Panc1 (cell line): ENCODE data around the gene ARL4A. TPM values are rescaled to one million over a fixed set of nuclear protein-coding genes. Genes with fewer than 3 reads are reported as not detected.

Experiments
- ATAC-seq: fragments of 200-7000 bp; cut with Tn5 transposase; 2 replicates; pipeline ENCODE4 v1.9.1; 2020; ENCODE audit warnings: mild to moderate bottlenecking, moderate library complexity
- BruUV-seq: library from RNA; stranded (reverse); fragments of 400-500 nt; replicated peaks from 2 replicates; lab custom pipeline; 2021; lab: Mats Ljungman, UMichigan
- CTCF ChIA-PET: fragments of 300-600 bp; sonication (Branson Sonifier 250); formaldehyde crosslinking; loops from one replicate; lab custom pipeline; 2022; ENCODE audit warnings: antibody characterized with exemption; lab: Charles Lee
- POLR2A ChIA-PET: fragments of 300-600 bp; sonication (Branson Sonifier 250); formaldehyde crosslinking; loops from one replicate; lab custom pipeline; 2022; ENCODE audit warnings: antibody characterized with exemption; lab: Charles Lee
- DNase-seq: peaks from one replicate; pipeline ENCODE4 v3.0.0-alpha.2; 2010; ENCODE audit warnings: low read depth, low spot score
- H3K27ac ChIP-seq: 2 replicates; pipeline ENCODE4 v1.5.1; 2011; ENCODE audit warnings: mild to moderate bottlenecking, low read length, inconsistent platforms
- H3K27me3 ChIP-seq: fragments of 200-500 bp; sonication (Bioruptor generic); 2 replicates; pipeline ENCODE4 v1.6.0; 2014; ENCODE audit warnings: low read length, inconsistent platforms; ENCODE audit not compliant: control insufficient read depth, insufficient read depth
- H3K36me3 ChIP-seq: fragments of 200-500 bp; sonication (Bioruptor generic); 2 replicates; pipeline ENCODE4 v1.5.1; 2014; ENCODE audit warnings: inconsistent platforms, mild to moderate bottlenecking, low read length, moderate library complexity; ENCODE audit not compliant: control insufficient read depth, insufficient read depth
- H3K4me1 ChIP-seq: 2 replicates; pipeline ENCODE4 v1.5.1; 2011; ENCODE audit warnings: inconsistent platforms, mild to moderate bottlenecking, low read length, moderate library complexity; ENCODE audit not compliant: control insufficient read depth, insufficient read depth
- H3K4me3 ChIP-seq, 2 experiments: 2 replicates each; pipeline ENCODE4 v1.5.1; 2011 to 2012; ENCODE audit warnings: low read depth in 2 of 2, low read length in 2 of 2, mild to moderate bottlenecking in 2 of 2, inconsistent platforms in 1 of 2, moderate library complexity in 1 of 2
- H3K9me3 ChIP-seq: fragments of 200-500 bp; sonication (Bioruptor generic); 2 replicates; pipeline ENCODE4 v1.5.1; 2014; ENCODE audit warnings: low read depth, mild to moderate bottlenecking, inconsistent platforms, low read length, moderate library complexity; ENCODE audit not compliant: control insufficient read depth, insufficient read depth
- CTCF ChIP-seq: fragments of 450-650 bp; IDR thresholded peaks from 2 replicates; pipeline ENCODE4 v1.5.1; 2017; ENCODE audit warnings: mild to moderate bottlenecking
- POLR2AphosphoS5 ChIP-seq: IDR thresholded peaks from 2 replicates; pipeline ENCODE4 v1.6.1; 2012; ENCODE audit warnings: mild to moderate bottlenecking, low read depth, low read length, moderate library complexity
- REST ChIP-seq, 2 experiments: IDR thresholded peaks; 2 replicates each; pipeline ENCODE4 v1.6.1; 2011 to 2012; ENCODE audit warnings: low read depth in 2 of 2, control low read depth in 1 of 2, low read length in 1 of 2, mild to moderate bottlenecking in 1 of 2, moderate library complexity in 1 of 2; ENCODE audit not compliant: insufficient read depth in 1 of 2
- SIN3A ChIP-seq: IDR thresholded peaks from 2 replicates; pipeline ENCODE4 v1.6.1; 2012; ENCODE audit warnings: low read depth, mild to moderate bottlenecking, low read length, moderate library complexity, borderline replicate concordance; ENCODE audit not compliant: insufficient read depth
- TCF7L2 ChIP-seq: IDR thresholded peaks from 2 replicates; pipeline ENCODE4 v1.6.1; 2011; ENCODE audit warnings: mild to moderate bottlenecking, low read depth, low read length, inconsistent platforms
- in situ Hi-C: cut with HindIII; loops from 2 replicates; pipeline ENCODE4 v1.10.0; 2016; ENCODE audit warnings: low sequenced_read_pairs, low pct_unique_long_range_greater_than_20kb
- intact Hi-C: fragments of 100-400 bp; cut with micrococcal nuclease; formaldehyde crosslinking; loops from one replicate; pipeline ENCODE4 v1.10.0; 2022; ENCODE audit not compliant: unreplicated experiment
- total RNA-seq: library from RNA; stranded (reverse); gene quantifications from one replicate; pipeline ENCODE4 v1.2.1, GENCODE V29; 2021; ENCODE audit not compliant: unreplicated experiment

ARL4A gene
- total RNA-seq, 1 experiment from 2014 or later = 37.4 TPM

DNA sequence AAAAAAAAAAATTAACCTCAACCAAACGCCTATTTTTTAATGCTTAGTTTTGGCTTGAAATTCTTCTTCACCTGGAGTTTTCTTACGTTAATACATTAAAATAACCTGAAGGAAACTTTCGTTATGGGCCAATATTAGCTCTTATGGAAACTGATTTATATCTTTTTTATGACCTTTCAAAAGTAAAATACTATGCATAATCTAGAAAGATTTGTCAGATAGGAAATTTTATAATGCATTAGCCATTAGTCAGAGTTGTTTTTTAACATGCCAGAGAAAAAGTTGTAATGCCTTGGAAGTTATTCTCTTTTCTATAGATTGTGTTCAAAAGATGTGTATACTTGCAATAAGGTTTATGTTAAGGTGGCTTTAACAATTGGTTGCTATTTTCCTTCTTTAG is 34.3 kb upstream of the ARL4A start:
- no peak for DNase-seq
- no TSS peak for BruUV-seq
- H3K9me3 ChIP-seq = no peaks in the 10 kb centered on the region; the same call in 1 of the 2 replicates
- POLR2A ChIA-PET = no interaction called here
- no peaks in the 10 kb centered on the region for H3K4me1 ChIP-seq
- intact Hi-C loops (no loop called here), in situ Hi-C loops (no loop called here)
- ATAC-seq = no peak
- no peak overlapping the region for H3K27ac ChIP-seq
- CTCF ChIA-PET = no interaction called here
- H3K27me3 ChIP-seq = no peaks in the 10 kb centered on the region
- no peaks in the 10 kb centered on the region for H3K36me3 ChIP-seq
- no peak overlapping the region for H3K4me3 ChIP-seq
- no peak for TF ChIP-seq POLR2AphosphoS5
- no peak for TF ChIP-seq SIN3A
- no peak for TF ChIP-seq TCF7L2
- no peak for TF ChIP-seq REST (IDR thresholded peaks at IDR 0.05; ENCODE audit: insufficient read depth in 1 of 2, low read depth in 2 of 2, low read length in 1 of 2)
- TF ChIP-seq CTCF = no peak

- CTCF ChIA-PET = no interaction called here
- H3K4me3 ChIP-seq = no peak overlapping the region
- TF ChIP-seq CTCF = no peak
- TF ChIP-seq POLR2AphosphoS5 = no peak
- no peak for TF ChIP-seq SIN3A
- no peak for TF ChIP-seq REST (IDR thresholded peaks at IDR 0.05; ENCODE audit: insufficient read depth in 1 of 2, low read depth in 2 of 2, low read length in 1 of 2)
- no peak for TF ChIP-seq TCF7L2
- in situ Hi-C loops (no loop called here), intact Hi-C loops (no loop called here)
- ATAC-seq (no peak), DNase-seq (no peak)
- no peaks in the 10 kb centered on the region; the same call in 1 of the 2 replicates for H3K9me3 ChIP-seq
- H3K27me3 ChIP-seq = no peaks in the 10 kb centered on the region
- no peaks in the 10 kb centered on the region for H3K36me3 ChIP-seq
- POLR2A ChIA-PET = no interaction called here
- no TSS peak for BruUV-seq
- H3K27ac ChIP-seq = no peak overlapping the region
- H3K4me1 ChIP-seq = no peaks in the 10 kb centered on the region
Measured at GRCh38 chr7:12653518-12653917, 33.9 kb upstream of the ARL4A start.
